Measurements from ENCODE around the gene BASP1.

- TF ChIP-seq SUZ12 (IDR thresholded peaks at IDR 0.05; ENCODE audit: extremely low read depth, insufficient read depth, insufficient read length) (no peak), YY1 (IDR thresholded peaks at IDR 0.05; ENCODE audit: insufficient read depth, insufficient read length) (no peak), ZNF274 (IDR thresholded peaks at IDR 0.05; ENCODE audit: low read depth, low read length) (no peak)
Observed at GRCh38 chr5:17189381-17190036, 27.9 kb upstream of the BASP1 start.
